HEK293 (cell line): ENCODE measurements around the gene PRSS3.
"Not testable (repeated sequence)": the region's sequence is repeated elsewhere in the genome, so short reads cannot be mapped to it uniquely, and the experiment has no call there.

ENCODE experiments used
- ZNF112 ChIP-seq: fragments of 450-650 bp; formaldehyde crosslinking; IDR thresholded peaks from 2 replicates; pipeline ENCODE4 v1.5.0; 2017; ENCODE audit warnings: missing biosample characterization, missing genetic modification characterization
- TF ChIP-seq, protein P1 (sequence below): fragments of 450-650 bp; formaldehyde crosslinking; IDR thresholded peaks from 2 replicates; pipeline ENCODE4 v1.5.1; 2016; ENCODE audit warnings: missing biosample characterization, missing genetic modification characterization, low read depth
- TF ChIP-seq, protein P2 (sequence below): fragments of 450-650 bp; formaldehyde crosslinking; IDR thresholded peaks from 2 replicates; pipeline ENCODE4 v1.5.1; 2016; ENCODE audit warnings: missing biosample characterization, missing genetic modification characterization, borderline replicate concordance

DNA sequence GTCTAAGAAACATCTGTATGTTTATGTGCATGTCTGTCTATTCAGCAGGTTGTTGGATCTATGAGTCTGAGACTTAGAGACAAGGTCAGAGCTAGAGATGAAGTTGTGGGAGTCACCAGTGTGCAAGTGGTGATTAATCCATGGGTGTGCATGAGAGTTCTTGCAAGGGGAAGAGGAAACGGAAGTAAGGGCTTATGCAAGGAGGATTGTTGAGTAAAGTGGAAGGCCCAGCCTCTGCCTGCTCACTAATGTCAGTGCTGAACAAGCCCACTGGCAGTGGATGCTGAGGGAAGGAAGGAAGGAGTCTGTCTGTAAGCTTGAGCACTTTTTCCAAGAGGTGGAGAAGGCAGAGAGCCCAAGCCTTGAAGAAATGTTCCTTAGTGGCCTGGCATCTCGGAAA is 35.7 kb upstream of the PRSS3 start:
- TF ChIP-seq, protein P1, sequence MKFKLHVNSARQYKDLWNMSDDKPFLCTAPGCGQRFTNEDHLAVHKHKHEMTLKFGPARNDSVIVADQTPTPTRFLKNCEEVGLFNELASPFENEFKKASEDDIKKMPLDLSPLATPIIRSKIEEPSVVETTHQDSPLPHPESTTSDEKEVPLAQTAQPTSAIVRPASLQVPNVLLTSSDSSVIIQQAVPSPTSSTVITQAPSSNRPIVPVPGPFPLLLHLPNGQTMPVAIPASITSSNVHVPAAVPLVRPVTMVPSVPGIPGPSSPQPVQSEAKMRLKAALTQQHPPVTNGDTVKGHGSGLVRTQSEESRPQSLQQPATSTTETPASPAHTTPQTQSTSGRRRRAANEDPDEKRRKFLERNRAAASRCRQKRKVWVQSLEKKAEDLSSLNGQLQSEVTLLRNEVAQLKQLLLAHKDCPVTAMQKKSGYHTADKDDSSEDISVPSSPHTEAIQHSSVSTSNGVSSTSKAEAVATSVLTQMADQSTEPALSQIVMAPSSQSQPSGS (tag by site-specific recombination): not testable (repeated sequence)
- TF ChIP-seq, protein P2, sequence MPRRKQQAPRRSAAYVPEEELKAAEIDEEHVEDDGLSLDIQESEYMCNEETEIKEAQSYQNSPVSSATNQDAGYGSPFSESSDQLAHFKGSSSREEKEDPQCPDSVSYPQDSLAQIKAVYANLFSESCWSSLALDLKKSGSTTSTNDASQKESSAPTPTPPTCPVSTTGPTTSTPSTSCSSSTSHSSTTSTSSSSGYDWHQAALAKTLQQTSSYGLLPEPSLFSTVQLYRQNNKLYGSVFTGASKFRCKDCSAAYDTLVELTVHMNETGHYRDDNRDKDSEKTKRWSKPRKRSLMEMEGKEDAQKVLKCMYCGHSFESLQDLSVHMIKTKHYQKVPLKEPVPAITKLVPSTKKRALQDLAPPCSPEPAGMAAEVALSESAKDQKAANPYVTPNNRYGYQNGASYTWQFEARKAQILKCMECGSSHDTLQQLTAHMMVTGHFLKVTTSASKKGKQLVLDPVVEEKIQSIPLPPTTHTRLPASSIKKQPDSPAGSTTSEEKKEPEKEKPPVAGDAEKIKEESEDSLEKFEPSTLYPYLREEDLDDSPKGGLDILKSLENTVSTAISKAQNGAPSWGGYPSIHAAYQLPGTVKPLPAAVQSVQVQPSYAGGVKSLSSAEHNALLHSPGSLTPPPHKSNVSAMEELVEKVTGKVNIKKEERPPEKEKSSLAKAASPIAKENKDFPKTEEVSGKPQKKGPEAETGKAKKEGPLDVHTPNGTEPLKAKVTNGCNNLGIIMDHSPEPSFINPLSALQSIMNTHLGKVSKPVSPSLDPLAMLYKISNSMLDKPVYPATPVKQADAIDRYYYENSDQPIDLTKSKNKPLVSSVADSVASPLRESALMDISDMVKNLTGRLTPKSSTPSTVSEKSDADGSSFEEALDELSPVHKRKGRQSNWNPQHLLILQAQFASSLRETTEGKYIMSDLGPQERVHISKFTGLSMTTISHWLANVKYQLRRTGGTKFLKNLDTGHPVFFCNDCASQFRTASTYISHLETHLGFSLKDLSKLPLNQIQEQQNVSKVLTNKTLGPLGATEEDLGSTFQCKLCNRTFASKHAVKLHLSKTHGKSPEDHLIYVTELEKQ (tag by site-specific recombination): not testable (repeated sequence)
- TF ChIP-seq ZNF112 (tag by site-specific recombination): not testable (repeated sequence)
